Stimulated activated effector memory CD8-positive, alpha-beta T cell treated with anti-CD3 and anti-CD28 coated beads, Interleukin-12 subunit alpha, Interleukin-12 subunit beta, amount 100 ng/mL, for 72 hours (primary cell): ENCODE data around the gene SSH3.
"Not testable (repeated sequence)": the region's sequence is repeated elsewhere in the genome, so short reads cannot be mapped to it uniquely, and the experiment has no call there.

Experiments
- ATAC-seq: fragments of 150-1000 bp; cut with Tn5 transposase; 2 replicates; pipeline ENCODE4 v1.10.0; 2021
- DNase-seq, 2 donors: peaks; one replicate each; pipeline ENCODE4 v3.0.0; 2021 to 2022; ENCODE audit warnings: low spot score in 2 of 2
- H3K27ac Mint-ChIP-seq: one replicate; pipeline ENCODE4 v1.8.0; 2022; ENCODE audit warnings: mild to moderate bottlenecking, mixed read lengths
- H3K36me3 Mint-ChIP-seq: one replicate; pipeline ENCODE4 v1.8.0; 2022; ENCODE audit warnings: mild to moderate bottlenecking, mixed read lengths
- H3K4me1 Mint-ChIP-seq: one replicate; pipeline ENCODE4 v1.8.0; 2022; ENCODE audit warnings: mixed read lengths
- H3K4me3 Mint-ChIP-seq: one replicate; pipeline ENCODE4 v1.8.0; 2022; ENCODE audit warnings: mild to moderate bottlenecking, mixed read lengths
- H3K9me3 Mint-ChIP-seq: one replicate; pipeline ENCODE4 v1.8.0; 2022; ENCODE audit warnings: mixed read lengths

The SSH3 gene

DNA sequence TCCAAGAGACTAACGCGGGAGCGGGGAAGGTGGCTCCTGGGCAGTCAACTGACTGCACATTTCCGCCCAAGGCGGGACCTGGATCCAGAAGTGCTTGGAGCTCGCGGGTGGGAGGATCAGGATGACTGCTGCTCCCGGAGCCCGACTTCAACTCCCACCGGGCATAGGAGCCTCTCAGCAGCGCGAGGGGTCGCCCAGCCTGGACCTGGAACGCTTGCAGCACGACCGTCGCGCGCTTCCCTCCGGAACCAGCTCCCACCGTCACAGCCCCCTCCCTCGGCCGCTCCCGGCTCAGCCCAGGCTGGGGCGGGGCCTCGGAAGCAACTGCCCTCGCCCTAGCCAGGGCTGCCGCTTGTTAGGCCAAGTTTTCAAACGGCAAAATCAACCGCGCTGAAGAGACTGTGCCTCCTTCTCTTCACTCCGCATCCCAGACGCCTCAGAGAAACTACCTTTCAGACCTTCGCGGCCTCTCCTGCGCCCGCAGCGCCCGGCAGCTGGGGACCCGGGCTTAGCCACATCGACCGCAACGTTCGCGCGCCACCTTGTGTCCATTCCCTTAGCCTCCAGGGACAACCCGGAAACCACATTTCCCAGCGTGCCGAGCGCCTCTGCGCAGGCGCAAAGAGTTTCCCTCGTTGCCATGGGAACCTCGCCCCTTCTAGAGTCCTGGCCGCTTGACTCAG lies 14.0 kb downstream of the SSH3 start:
- peaks cover 34% of the 10 kb centered on the region for H3K4me1 Mint-ChIP-seq
- H3K4me3 Mint-ChIP-seq, result peak overlapping the region; percentile 96
- peak; percentile 99 to 100 for DNase-seq
- H3K36me3 Mint-ChIP-seq, result peaks cover 14% of the 10 kb centered on the region
- no peaks in the 10 kb centered on the region for H3K9me3 Mint-ChIP-seq
- ATAC-seq, result peak; percentile 93
- H3K27ac Mint-ChIP-seq, result peak overlapping the region; percentile 97

DNA sequence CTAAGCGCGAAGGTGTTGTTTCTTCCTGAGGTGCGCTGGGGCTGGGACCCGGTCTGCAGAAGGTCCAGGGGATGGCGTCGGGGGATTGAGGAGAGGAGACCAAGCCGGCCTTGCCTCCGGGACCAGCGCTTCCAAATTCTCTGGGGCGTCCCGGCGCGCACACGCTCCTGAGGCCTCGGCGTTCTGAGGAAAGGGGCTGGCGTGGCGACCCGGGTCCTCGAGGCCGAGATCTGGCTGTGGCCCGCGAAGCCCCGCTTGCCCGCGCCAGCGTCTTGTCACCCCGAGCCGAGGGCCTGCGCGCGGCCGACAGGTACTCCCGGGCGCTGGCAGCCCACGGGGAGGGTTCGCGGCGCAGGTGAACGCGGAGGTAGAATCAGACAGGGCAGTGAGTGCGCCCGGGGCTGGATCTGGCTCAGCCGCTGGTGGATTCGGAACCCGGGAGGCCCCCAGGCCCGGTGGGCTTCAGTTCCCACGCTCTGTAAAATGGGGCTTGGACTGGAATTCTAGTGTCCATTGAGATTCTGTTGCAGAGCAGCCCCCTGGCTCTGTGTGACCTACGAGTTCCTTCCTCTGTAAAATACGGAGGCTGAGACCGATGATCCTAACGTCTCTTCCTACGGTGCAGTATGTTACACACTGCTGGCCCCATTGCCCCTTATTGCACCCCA lies 14.7 kb downstream of the SSH3 start:
- Mint-ChIP-seq H3K27ac (peak overlapping the region; percentile 97), H3K36me3 (peaks cover 14% of the 10 kb centered on the region), H3K4me3 (peak overlapping the region; percentile 96), H3K4me1 (peaks cover 27% of the 10 kb centered on the region), H3K9me3 (no peaks in the 10 kb centered on the region)
- ATAC-seq (no peak), DNase-seq (no peak)

DNA sequence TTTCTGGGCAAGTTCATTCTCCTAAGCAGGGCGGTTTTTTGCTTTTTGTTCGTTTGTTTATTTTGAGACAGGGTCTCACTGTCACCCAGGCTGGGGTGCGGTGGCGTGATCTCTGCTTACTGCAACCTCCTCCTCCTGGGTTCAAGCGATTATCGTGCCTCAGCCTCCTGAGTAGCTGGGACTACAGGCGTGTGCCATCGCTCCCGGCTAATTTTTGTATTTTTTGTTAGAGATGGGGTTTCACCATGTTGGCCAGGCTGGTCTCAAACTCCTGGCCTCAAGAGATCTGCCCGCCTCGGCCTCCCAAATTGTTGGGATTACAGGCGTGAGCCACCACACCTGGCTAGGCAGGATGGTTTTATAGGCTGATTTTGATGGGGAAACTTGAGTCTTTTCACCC lies 15.5 kb downstream of the SSH3 start:
- not testable (repeated sequence) for DNase-seq, ATAC-seq, H3K27ac Mint-ChIP-seq, H3K9me3 Mint-ChIP-seq
- peak overlapping the region; percentile 96 for H3K4me3 Mint-ChIP-seq
- H3K4me1 Mint-ChIP-seq, result peaks cover 19% of the 10 kb centered on the region
- peaks cover 14% of the 10 kb centered on the region for H3K36me3 Mint-ChIP-seq

GRCh38 chr11:67320011-67320410 lies 16.7 kb downstream of the SSH3 start:
- ATAC-seq, result no peak
- Mint-ChIP-seq H3K9me3 (no peaks in the 10 kb centered on the region), H3K36me3 (peaks cover 14% of the 10 kb centered on the region)

DNA sequence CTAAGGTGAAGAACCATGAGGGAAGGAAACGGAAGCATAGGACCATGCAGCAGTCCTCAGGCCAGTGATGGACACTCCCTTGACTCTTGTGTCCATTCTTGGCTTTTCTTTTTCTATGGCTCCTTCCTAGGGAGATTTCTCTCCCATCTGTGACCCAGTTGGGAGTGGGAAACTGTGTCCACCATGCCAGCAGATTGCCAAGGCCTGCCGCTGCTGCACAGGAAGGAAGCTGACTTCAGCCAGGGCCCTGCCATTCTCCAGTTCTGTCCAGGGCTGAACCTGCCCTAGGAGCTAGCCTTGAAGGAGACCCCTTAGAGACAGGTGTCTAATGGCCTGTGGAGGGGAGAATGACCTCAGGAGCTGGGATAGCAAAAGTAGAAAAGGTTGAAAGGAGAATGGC lies 17.4 kb downstream of the SSH3 start:
- Mint-ChIP-seq H3K4me3 (no peak overlapping the region), H3K27ac (no peak overlapping the region), H3K4me1 (peaks cover 12% of the 10 kb centered on the region), H3K36me3 (peaks cover 14% of the 10 kb centered on the region), H3K9me3 (no peaks in the 10 kb centered on the region)
- DNase-seq (no peak), ATAC-seq (no peak)

More at GRCh38 chr11:67320011-67320410, 16.7 kb downstream of the SSH3 start:
- Mint-ChIP-seq H3K4me3 (no peak overlapping the region), H3K4me1 (peaks cover 12% of the 10 kb centered on the region), H3K27ac (no peak overlapping the region)
- DNase-seq, result no peak

- Mint-ChIP-seq H3K9me3 (no peaks in the 10 kb centered on the region), H3K4me1 (peaks cover 12% of the 10 kb centered on the region), H3K27ac (no peak overlapping the region), H3K36me3 (peaks cover 14% of the 10 kb centered on the region), H3K4me3 (no peak overlapping the region)
- DNase-seq (no peak), ATAC-seq (no peak)
Observed at GRCh38 chr11:67321313-67321871, 18.1 kb downstream of the SSH3 start.

DNA sequence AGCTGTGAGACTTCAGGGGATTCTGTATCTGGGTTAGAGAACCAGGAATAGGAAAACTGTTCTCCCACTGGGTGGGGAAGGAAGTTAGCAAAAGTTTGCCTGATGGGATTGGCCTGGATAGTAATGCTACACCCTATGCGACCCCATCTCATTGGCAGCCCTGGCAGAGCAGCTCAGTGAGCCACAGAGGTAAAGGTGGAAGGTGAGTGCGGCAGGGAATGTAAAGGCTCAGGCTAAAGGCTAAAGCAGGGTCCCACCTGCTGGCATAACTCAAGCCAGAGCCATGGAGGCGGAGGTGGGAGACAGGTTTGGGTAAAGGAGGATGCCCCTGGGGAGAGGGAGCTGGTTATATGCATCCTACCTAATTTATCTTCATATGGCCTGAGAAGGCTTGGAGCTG lies 18.7 kb downstream of the SSH3 start:
- ATAC-seq (no peak), DNase-seq (no peak)
- H3K27ac Mint-ChIP-seq, result no peak overlapping the region
- peaks cover 9% of the 10 kb centered on the region for H3K36me3 Mint-ChIP-seq
- no peaks in the 10 kb centered on the region for H3K9me3 Mint-ChIP-seq
- H3K4me1 Mint-ChIP-seq, result peaks cover 8% of the 10 kb centered on the region
- no peak overlapping the region for H3K4me3 Mint-ChIP-seq

DNA sequence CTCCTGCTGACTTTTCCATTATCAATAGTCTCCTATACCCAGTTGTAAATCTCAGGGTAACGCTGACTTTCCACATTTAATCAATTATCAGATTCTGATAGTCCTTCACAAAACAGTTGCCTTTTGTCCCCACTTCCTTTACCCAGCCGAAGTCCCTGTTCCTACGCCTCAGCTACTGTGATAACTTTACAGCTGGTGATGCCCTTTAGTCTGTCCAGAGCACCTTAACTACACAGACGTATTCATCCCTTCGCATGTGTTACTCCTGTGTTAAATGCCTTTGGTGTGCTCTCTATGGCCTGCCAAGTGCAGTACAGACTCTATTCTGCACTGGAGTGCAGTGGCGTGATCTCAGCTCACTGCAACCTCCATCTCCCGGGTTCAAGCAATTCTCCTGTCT lies 20.2 kb downstream of the SSH3 start:
- DNase-seq, result no peak
- Mint-ChIP-seq H3K27ac (no peak overlapping the region), H3K36me3 (no peaks in the 10 kb centered on the region), H3K4me3 (no peak overlapping the region), H3K9me3 (no peaks in the 10 kb centered on the region), H3K4me1 (no peaks in the 10 kb centered on the region)
- no peak for ATAC-seq

DNA sequence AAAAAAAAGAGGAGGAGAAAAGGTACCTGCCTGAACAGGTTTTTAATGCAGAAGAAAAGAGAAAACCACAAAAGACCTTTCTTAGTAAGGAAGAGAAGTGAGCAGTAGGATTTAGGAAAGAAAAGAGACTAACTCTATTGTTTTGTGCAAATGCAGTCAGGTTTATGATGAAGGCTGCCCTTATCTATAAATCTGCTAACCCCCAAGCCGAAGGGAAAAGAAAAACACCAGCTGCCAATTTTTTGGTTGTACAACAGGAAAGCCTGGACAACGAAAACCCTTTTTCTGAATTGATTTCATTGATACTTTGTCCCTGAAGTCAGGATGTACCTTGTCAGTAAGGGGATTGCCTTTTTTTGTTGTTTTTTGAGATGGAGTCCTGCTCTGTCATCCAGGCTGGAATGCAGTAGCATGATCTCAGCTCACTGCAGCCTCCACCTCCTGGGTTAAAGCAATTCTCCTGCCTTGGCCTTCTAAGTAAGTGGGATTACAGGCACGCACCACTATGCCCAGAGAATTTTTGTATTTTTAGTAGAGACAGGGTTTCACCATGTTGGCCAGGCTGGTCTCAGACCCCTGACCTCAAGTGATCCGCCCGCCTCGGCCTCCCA lies 28.9 kb downstream of the SSH3 start:
- Mint-ChIP-seq H3K4me1 (no peaks in the 10 kb centered on the region), H3K36me3 (no peaks in the 10 kb centered on the region), H3K4me3 (no peak overlapping the region), H3K9me3 (no peaks in the 10 kb centered on the region), H3K27ac (no peak overlapping the region)
- no peak for DNase-seq
- no peak for ATAC-seq

DNA sequence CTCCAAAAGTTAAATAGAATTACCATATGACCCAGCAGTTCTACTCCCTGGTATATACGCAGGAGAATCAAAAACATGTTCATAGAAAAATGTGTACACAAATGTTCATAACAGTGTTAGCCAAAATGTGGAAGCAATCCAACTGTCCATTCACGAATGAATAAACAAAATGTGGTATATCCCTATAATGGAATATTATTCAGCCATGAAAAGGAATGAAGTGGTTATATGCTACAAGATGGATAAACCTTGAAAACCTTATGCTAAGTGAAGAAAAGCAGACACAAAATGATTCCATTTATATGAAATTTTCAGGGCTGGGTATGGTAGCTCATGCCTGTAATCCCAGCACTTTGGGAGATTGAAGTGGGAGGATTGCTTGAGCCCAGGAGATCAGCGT lies 33.9 kb downstream of the SSH3 start:
- Mint-ChIP-seq H3K4me3 (no peak overlapping the region), H3K27ac (no peak overlapping the region), H3K4me1 (no peaks in the 10 kb centered on the region), H3K9me3 (no peaks in the 10 kb centered on the region), H3K36me3 (no peaks in the 10 kb centered on the region)
- DNase-seq, result no peak
- no peak for ATAC-seq

DNA sequence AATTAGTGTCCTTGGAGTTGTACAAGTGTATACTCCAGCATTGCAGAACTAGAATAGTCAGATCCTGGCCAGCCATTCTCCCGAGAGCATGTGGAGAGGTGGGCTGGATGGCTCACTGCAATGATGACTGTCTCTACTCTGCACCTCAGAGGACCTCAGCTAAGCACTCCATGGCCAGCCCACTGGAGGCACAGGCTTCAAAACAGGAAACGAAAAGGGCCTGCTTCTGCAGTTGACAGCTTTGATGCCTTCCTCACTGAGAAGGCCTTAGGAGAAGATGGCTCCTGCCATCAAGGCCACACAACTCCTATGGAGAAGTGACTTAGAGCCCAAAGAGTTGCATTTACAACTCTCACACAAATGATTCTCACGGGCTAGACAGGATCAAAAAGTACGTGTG lies 40.9 kb downstream of the SSH3 start:
- no peaks in the 10 kb centered on the region for H3K9me3 Mint-ChIP-seq
- H3K4me3 Mint-ChIP-seq, result no peak overlapping the region
- DNase-seq (no peak), ATAC-seq (peak; percentile 20)
- H3K36me3 Mint-ChIP-seq, result peaks cover 4% of the 10 kb centered on the region
- H3K4me1 Mint-ChIP-seq, result peaks cover 38% of the 10 kb centered on the region
- H3K27ac Mint-ChIP-seq, result peak overlapping the region; percentile 3

DNA sequence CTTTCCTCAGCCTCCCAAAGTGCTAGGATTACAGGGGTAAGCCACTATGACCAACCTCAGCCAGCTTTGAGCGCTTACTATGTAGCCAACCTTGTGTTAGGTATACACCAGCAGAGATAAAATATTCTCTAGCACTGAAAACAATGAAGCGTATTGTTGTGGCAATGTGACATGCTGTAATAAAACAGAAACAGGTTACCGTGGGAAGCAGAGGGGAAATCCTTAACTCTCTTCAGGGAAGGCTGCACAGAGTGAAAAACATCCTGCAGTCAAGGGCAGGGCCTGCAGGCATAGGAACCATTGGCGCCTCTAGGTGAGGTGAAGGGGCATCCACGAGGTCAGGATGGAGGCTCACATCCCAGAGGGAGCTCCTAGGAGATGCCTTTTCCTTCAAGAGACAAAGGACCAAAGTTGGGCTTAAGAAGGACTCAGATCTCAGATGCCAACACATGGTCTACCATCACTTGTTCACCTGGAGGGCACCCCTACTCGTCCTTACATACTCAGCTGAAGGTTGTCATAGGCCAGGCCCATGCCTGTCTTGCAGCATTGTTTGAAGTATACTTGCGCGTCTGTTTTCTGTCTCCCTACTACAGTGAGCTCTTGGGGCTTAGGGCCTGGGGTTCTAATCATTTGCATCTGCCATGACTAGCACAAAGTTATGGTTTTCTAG lies 42.1 kb downstream of the SSH3 start:
- peaks cover 46% of the 10 kb centered on the region for H3K4me1 Mint-ChIP-seq
- H3K27ac Mint-ChIP-seq, result peak overlapping the region; percentile 3
- DNase-seq (no peak), ATAC-seq (peak; percentile 38)
- peaks cover 4% of the 10 kb centered on the region for H3K36me3 Mint-ChIP-seq
- no peaks in the 10 kb centered on the region for H3K9me3 Mint-ChIP-seq
- H3K4me3 Mint-ChIP-seq, result peak overlapping the region; percentile 13

DNA sequence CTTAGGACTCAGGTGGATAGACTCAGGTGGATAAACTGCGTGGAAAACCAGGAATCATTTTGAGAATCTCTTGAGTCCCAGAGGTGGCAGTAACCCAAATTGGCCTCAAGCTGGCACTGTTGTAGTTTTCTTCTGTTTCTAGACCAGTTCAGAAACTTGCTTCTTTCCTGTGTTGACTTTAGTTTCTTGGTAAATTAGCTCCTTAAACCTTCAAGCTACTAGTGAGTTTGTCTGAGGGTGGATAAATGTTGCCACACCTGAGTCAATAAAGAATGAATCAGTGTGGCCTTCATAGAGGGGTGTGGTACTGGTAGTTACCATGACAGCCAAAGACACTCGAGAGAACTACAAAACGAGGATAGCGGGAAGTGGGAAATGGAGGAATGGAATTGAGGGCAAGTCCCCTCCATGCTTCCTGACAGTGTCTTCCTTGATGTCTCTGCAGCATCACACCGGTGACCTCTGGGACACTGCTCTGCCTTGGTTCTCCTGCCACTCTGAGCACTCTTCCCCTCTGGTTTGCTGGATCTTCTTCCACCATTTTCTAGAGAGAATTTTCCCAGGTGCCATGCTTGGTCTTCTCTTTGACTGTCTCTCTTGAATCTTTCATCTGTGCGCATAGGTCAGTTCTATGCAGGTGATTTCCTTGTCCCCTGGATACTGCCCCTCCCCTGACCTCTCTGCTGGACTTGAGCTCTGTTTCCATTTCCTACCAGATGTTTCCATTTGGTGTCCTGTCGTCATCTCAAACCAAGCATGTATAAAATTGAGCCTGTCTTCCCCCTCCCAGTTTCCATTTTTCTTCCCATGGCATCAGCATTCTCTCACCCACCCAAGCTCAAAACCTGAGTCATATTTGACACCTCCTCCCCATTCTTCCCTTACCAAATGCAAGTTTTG lies 42.8 kb downstream of the SSH3 start:
- Mint-ChIP-seq H3K4me3 (peak overlapping the region; percentile 13), H3K36me3 (peaks cover 4% of the 10 kb centered on the region), H3K27ac (peak overlapping the region; percentile 3), H3K9me3 (no peaks in the 10 kb centered on the region), H3K4me1 (peaks cover 50% of the 10 kb centered on the region)
- ATAC-seq (peak; percentile 78), DNase-seq (no peak)

DNA sequence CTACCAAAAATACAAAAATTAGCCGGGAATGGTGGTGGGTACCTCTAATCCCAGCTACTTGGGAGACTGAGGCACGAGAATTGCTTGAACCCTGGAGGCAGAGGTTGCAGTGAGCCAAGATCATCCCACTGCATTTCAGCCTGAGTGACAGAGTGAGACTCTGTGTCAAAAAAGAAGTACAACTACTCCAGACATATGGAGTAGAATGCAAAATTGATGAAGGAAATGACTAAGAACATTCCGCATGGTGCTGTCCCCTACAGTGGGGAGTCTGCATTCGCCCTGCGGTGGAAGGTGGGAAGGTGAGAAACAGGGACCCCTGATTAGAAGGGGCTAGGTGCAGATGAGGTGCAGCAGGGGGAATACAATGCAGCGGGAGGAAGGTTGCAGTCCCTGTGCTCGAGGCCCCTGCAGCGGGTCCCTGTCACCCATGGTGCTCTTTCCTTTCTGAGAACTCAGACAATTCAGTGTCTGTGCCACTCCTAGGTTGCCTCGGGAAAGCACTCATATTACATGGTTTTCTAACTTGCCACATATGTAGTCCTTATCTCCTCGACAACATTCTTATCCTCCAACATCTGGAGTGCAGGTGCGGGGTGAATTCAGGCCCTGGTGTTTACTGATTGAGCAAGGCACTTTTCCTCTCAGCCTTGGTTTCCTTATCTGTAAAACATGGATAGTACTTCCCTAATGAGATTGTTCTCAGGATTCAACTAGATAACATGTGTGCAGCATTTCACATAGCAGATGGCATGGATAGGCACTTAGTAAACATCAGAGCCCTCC lies 44.8 kb downstream of the SSH3 start:
- ATAC-seq (no peak), DNase-seq (no peak)
- peaks cover 65% of the 10 kb centered on the region for H3K4me1 Mint-ChIP-seq
- H3K36me3 Mint-ChIP-seq, result peaks cover 8% of the 10 kb centered on the region
- no peaks in the 10 kb centered on the region for H3K9me3 Mint-ChIP-seq
- no peak overlapping the region for H3K4me3 Mint-ChIP-seq
- peak overlapping the region; percentile 74 for H3K27ac Mint-ChIP-seq
